GM19395 (cell line): ENCODE measurements around the gene ST6GALNAC4.

Experiments used
- ATAC-seq: cut with Tn5 transposase; IDR thresholded peaks from one replicate; pipeline ENCODE4 v1.9.1; 2021; ENCODE audit warnings: mild to moderate bottlenecking, moderate library complexity; ENCODE audit not compliant: unreplicated experiment

ST6GALNAC4 gene

GRCh38 chr9:127916720-127917581, at the start of gene ST6GALNAC4:
Gene ST6GALNAC4, minus strand, starts transcription at chr9:127917041. Its CDS starts 622 bp downstream, at chr9:127916419.
- ATAC-seq, result peak; percentile 50

GRCh38 chr9:127965953-127966352, 49.1 kb upstream of the ST6GALNAC4 start:
- no peak for ATAC-seq

- no peak for ATAC-seq
These were observed 46.7 kb upstream of the ST6GALNAC4 start for GRCh38 chr9:127963359-127964064.

GRCh38 chr9:127963041-127963358, 46.2 kb upstream of the ST6GALNAC4 start:
- ATAC-seq, result no peak

- ATAC-seq, result no peak
These were observed 45.4 kb upstream of the ST6GALNAC4 start for GRCh38 chr9:127962278-127962677.

- no peak for ATAC-seq
These were observed 44.8 kb upstream of the ST6GALNAC4 start for GRCh38 chr9:127961613-127962155.

- ATAC-seq, result no peak
These were observed 44.3 kb upstream of the ST6GALNAC4 start for GRCh38 chr9:127961155-127961490.

GRCh38 chr9:127960410-127961154, 43.7 kb upstream of the ST6GALNAC4 start:
- no peak for ATAC-seq

GRCh38 chr9:127959841-127960409, 43.1 kb upstream of the ST6GALNAC4 start:
- ATAC-seq, result no peak

- ATAC-seq, result no peak
These were observed 42.6 kb upstream of the ST6GALNAC4 start for GRCh38 chr9:127959398-127959797.

- ATAC-seq, result no peak
These were observed 41.9 kb upstream of the ST6GALNAC4 start for GRCh38 chr9:127958728-127959127.

GRCh38 chr9:127955294-127956015, 38.6 kb upstream of the ST6GALNAC4 start:
- peak; percentile 52 for ATAC-seq

- ATAC-seq, result no peak
These were observed 38.0 kb upstream of the ST6GALNAC4 start for GRCh38 chr9:127954831-127955293.

- ATAC-seq, result no peak
These were observed 37.1 kb upstream of the ST6GALNAC4 start for GRCh38 chr9:127953768-127954505.

GRCh38 chr9:127953154-127953553, 36.3 kb upstream of the ST6GALNAC4 start:
- no peak for ATAC-seq

GRCh38 chr9:127950513-127951289, 33.9 kb upstream of the ST6GALNAC4 start:
- ATAC-seq, result no peak

GRCh38 chr9:127949827-127950512, 33.1 kb upstream of the ST6GALNAC4 start:
- no peak for ATAC-seq
